NK-92 (cell line): ENCODE results near the gene FTO.

ENCODE experiments used
- DNase-seq: peaks from one replicate; lab custom pipeline; 2025; ENCODE audit not compliant: unreplicated experiment; lab: John Stamatoyannopoulos, UW

The FTO gene

DNA sequence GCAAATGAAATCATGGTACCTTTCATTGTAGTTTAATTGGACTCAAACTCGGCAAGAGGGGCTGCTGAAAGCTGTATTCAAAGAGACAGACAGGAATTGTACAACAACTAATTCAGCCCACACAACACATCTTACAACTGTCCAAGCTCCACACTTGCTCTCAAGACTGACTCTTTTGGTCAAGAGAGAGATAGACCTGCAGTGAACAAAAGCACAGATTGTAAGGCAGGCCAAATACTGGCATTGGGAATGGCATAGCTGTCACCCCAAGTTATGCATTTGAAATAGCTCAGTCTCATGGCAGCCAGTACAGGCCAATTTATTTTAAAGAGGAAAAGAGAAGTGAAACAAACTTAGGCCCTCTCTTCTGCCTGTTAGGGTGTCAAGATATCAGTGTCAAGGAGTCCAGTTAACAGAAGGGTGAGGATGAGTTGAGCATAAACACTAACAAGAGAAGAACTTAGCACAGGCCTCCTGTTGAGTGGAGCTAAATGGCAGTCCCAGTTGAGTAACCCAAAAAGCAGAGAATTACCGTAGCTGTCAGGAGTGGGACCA lies 366.9 kb downstream of the FTO start:
- DNase-seq, result no peak

DNA sequence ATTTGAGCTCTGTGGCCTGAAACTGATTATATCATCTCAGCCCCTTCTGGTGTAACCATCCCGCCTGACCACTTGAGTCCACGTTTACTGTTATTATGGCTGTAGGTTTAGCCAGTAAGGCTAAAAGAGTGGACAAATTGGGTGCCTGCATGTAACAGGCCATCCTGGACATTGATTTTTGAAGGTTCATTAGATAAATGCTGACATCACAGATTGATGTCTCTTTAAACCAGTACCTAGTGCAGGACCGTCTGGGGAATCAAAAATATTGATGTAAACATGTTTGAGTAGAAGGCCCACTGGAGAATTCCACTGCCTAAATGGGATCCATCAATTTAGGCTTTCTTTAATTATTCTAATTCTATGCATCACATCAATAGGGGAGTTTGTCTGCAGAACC lies 367.6 kb downstream of the FTO start:
- DNase-seq, result no peak

DNA sequence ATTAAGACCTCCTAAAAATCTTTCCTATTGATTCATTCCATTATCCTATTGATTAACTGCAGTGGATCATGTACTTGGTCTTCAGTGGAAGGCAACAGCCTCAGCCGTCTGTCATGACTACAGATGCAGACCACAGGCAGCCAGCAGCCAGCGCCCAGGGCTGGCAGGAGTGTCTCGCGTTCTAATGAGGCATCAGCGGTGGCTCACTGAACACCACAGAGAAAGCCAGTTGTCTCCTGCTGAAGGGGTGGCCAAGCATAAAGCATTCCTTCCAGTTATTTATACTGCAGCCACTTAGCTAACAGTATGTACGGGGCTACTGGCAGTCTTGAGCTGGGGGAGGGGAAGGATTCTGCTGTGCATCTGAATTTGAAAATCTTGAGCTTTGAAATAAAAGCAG lies 368.3 kb downstream of the FTO start:
- DNase-seq, result no peak

DNA sequence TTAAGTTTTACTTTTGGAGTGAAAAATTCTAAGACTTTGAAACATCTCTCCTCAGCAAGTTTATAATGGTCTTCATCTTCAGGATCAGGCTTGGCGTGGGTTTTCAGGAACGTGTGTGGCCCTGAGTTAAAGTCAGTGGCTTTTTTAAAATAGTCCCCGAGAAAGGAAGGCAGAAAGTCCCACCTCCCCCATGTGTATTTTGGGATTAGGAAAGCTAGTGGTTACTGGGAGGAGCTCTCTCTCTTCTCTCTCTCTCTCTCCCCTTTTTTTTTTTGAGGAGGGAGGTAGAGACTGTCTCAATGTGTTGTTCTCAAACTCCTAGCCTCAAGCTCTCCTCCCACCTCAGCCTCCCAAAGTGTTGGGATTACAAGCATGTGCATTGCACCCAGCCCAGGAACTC lies 369.4 kb downstream of the FTO start:
- DNase-seq, result no peak

DNA sequence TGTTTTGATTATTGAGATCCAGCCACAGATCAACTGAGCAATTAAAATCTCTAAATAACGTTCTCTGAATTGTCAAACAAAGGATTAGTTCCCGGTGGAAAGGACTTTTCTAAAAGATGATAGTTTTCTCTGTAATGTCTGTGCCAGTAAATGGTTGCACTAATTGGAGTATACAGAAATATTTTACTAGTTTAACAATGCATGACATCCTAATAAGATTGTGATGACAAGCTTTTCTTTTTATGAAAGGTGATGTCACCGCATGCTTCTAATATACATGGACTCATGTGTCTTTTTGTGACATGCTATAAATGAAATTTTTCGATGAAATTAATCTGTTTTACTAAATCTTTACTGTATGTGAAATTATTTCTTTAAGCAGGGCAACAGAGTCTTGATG lies 371.5 kb downstream of the FTO start:
- no peak for DNase-seq

DNA sequence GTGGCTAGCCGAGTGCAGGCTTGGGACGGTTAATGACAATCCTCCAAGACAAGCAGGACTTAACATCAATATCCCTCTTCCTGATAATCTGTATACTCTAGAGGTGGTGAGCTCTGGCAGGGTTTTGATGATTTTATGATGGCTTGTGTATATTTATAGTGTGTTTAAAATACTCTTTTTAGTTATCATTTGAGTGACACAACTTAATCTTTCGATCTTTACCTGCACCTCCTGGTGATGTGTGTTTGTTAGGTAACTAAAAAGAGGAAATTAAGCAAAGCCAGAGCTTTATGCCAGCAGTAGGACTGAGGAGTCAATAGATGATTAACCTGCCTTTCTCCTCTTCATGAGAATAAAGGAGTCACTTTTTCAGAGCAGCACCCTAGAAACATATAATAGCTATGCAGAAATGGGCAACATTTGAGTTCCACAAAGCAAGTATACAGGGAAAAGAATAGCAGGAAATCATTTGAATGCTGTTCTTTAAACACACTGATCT lies 372.1 kb downstream of the FTO start:
- no peak for DNase-seq

DNA sequence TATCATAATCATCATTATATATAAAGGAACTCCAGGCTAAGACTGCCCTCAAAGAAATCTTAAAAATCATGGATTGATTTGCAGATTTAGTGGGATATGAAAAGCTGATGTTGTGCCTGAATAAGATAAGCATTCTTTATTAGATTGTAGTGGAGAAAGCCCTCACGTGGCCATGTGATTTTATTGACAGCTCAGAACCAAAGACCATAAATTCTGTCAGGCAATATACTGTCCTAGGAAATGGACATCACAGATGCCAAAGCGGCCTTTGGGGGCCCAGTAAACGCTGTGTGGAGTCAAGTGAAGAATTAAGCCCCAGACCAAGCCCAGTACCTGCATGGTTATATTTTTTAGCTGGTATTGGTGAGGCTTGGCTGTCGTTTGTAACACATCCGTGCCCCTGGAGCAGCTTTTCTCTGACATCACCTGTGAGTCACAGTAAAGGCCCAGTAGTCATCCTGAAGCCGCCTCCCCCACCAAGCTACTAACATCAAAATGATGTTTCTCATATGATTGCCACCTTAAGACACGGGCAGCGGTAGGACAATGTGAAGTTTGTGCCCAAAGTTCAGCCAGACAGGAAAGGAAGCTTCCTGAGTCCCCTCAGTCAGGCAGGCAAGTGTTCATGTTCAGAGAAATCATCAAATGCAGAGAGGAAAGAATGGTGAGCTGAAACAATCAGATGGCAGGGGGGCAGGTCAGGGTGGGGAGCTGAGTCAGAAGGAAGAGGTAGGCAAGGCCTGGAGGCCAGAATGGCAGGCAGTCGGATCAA lies 373.3 kb downstream of the FTO start:
- DNase-seq, result no peak

DNA sequence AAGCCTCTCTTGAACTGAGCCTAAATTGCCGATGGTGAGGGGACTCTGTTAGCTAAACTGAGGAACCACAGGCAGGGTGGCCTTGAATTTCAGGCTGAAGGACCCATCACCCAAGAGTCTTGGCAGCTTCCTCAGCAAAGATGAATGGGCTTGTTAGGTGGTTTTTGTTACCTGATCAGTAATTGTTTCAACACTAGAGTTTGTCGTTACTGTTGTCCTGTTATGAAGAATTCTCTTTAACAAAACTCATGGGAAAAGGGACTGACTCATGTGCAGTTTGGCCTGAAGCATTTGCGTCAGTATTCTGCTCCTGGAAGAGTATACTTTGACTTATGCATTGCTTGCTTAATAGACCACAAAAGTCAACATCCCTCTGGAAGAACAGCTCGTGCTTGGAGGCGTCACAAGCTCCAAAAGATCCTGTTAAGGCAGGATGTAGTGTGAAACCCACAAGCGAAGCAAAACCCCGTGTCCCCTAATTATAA lies 376.6 kb downstream of the FTO start:
- DNase-seq, result no peak

DNA sequence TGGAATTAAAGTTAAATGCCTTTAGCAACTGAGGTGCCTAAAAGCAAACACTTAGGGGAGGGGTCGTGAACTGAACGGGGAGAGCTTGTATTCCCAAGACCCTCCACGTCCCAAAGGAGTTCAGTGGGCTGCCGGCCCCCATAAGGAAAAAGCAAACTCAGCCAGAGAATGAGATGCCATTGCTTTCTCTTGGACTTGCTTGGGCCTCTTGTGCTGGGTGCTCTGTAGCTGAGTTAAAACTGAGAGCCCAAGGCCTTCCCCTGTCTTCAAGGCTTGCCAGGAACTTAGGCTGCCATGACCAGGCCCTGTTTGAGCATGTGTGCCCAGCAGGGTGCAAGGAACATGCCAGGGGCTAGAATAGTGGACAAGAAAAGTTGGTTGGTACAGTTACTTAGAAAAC lies 382.8 kb downstream of the FTO start:
- no peak for DNase-seq

DNA sequence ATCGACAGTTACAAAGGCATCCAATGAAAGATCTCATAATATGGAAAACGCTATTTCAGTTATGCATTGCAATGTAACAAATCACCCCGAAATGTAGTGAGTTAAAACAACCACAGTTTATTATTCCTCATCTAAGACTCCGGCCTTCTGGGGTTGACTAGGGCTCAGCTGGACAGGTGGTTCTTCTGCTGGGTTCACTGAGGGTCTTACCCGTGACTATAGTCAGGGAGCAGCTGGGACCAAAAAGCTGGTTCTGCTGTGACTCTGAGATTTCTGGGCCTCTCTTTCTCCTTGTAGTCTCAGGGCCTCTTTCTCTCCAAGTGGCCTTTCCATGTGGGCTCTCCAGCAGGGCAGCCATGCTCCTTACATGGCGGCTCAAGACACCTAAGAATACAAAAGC lies 386.6 kb downstream of the FTO start:
- no peak for DNase-seq

DNA sequence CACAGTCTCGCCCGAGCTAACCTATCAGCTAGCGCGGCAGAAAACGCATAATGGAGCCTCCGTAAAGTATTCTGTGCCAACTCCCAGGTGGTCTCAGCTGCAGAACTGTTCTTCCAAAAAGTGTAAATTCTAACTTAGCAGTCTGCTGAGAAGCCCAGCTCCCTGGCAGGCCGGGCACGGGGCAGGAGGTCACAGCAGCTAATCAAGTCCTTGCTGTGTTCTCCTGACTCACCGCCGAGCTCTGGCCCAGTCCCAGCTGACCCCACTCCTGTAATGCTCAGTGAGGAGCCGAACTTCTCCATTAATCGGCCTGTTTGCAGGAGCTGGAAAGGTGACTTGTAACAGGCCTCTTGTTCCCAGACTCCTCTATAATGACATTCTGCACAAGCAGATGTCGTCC lies 389.3 kb downstream of the FTO start:
- no peak for DNase-seq

DNA sequence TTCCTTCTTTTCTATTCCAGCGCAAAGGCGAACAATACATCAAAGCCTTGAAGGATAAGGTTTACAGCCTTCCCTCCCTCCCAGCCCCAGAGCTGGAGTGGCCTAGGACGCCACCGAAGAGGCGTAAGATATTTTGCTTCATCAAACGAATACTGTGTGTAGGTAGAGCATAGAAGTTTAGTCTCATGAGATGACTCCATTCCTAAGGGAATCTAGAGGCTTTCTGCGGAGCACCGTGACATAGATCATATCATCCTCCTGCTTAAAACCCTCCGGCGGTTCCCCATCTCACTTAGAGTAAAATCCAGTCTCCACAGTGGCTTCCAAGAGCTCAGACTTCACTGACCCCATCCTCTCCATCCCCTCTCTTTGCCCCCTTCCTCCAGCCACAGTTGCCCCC lies 390.7 kb downstream of the FTO start:
- DNase-seq, result no peak

DNA sequence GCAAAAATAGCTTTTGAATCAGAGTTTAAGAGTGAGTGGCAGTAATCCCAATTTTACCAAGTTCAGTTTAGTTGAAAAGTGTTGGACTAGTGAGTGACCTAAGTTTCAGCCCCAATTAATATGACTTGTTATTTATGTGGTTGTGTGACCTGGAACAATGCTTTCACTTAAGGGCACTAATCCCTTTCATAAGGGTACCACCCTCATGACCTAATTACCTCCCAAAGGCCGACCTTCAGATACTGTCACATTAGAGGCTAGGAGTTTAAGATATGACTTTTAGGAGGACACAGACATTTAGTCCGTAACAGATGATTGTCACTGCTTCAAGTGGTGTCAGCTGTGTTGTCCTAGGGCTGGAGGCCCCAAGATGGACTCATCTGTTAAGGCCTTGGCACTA lies 392.7 kb downstream of the FTO start:
- no peak for DNase-seq

DNA sequence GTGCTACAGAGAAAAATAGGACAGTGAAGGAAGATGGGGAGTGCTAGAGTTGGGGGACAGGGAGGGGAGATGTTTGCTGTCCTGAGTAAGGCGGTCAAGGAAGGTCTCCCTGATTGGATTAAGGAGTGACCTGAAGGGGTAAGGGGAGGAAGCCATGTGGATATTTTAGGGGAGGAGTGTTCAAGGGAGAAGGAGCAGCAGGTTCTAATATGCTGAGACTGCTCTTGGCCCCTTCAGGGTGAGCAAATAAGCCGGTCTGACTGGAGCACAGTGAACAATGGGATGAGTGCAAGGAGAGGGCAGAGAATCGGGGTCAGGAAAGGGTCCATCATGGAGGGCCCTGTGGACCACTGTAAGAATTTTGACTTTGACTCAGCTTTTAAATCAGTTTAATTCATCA lies 393.8 kb downstream of the FTO start:
- no peak for DNase-seq

DNA sequence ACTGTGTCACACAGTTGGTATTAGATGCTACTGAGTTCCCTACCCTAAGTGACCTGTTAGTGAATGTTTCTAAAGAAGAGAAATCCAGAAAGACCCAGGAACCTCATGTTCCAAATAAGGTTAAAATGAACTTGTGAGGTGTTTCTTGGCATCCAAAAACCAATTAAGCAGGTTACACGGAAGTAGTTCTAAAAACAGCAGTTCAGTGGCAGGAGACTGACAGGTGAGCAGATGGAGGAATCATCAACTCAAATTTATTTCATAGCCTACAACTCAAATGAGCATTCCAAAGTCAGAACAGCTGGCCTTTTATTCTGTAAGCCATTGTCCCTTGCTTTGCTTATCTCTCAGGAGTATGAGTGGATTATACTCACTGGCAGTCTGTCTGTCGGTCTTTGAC lies 394.3 kb downstream of the FTO start:
- DNase-seq, result no peak

DNA sequence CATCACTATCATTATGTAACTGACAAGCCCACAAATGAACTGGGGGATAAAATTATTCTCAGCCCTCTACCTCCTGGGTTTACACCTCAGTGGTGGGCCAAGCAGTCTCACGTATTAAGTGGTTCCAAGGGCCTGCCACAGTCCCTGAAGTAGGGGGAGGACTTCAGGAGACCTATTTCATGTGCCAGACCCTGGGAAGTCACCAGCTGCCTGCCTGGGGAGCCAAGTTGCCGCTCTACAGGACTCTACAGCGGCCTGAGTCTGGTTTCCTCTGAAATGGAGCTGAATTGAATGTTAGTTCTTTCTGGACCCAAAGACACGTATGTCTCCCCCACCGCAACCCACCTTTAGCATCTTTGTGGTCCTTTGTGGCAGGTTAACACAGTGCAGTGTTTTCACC lies 395.7 kb downstream of the FTO start:
- DNase-seq, result no peak

DNA sequence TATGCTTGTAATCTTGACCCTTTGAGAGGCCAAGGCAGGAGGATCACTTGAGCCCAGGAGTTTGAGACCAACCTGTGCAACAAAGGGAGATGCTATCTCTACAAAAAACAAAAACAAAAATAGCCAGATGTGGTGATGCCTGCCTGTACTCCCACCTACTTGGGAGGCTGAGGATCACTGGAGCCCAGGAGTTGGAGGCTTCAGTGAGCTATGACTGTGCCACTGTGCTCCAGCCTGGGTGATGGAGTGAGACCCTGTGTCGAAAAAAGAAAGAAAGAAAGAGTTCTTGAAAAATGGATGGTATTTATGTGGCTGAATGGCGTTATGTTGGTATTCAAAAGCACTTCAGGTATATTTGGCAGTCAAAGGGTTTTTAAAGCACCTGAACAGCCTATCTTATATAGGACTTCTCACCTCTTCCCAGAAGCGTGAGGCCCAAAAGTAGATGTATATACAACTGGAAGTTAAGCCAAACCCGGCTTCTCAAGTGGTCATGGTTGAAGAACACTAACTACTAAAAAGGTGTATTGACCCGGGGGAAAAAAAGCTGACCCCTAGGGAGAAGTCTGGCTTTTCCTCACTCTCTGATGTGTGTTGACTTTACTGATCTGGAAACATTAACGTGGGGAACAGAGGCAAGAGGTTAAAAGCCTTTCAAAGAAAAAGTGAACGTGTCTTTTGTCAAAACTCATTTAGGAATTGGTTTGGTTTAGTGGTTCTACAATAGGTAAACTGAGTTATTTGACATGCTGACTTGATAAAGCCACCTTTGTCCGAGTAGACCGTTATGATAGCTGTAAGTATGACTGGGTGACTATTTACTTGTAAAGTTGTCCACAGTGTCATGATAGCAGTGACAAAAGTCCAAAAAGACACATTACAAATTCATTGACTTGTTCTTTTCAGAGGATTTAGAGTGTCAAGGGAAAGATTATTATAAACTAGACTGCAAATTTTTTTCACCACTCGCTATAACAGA lies 399.2 kb downstream of the FTO start:
- no peak for DNase-seq

DNA sequence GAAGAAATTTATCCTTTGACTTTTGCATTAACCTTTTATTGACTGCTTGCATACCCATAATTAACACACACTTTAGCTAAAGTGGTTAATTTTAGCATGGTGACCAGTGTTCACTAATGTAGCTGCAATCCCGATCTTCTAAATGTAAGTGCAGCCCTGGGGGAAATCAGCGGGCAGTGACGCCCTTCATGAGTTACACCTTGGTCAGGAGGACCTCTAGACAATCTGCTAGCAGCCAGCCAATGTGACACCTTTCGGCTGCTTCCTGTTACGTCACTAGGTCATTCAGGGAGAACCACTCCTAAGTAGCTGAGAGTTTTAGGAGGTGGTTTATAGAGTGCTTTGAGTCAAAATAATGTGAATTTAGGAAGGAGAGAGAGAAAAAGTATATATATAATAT lies 402.1 kb downstream of the FTO start:
- no peak for DNase-seq

DNA sequence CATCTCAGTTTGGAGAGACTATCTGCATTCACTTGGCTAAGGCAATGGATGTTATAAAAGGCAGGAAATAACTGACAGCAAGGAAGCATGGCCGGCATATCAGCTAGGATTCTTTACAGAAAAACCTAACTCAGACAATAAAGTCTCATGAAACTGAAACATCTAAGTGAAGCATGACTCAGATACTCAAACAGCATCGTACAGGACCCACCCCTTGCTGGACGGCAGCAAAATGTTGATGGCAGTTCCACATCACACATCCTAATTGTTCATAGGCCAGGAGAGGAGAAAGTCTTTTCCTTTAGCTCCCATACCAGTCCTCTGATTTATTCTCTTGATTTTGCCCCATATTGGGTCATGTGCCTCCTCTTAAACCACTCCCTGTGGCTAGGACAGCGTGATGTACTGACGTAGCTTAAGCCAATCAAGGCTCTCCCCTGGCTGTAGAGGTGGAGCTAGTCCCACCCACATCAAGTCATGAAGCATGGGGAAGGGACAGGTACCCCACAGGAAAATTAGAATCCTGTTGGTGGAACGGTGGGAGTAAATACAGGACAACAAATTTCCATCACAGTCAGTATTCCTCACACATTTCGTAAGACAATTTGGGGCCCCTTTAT lies 403.7 kb downstream of the FTO start:
- DNase-seq, result no peak

DNA sequence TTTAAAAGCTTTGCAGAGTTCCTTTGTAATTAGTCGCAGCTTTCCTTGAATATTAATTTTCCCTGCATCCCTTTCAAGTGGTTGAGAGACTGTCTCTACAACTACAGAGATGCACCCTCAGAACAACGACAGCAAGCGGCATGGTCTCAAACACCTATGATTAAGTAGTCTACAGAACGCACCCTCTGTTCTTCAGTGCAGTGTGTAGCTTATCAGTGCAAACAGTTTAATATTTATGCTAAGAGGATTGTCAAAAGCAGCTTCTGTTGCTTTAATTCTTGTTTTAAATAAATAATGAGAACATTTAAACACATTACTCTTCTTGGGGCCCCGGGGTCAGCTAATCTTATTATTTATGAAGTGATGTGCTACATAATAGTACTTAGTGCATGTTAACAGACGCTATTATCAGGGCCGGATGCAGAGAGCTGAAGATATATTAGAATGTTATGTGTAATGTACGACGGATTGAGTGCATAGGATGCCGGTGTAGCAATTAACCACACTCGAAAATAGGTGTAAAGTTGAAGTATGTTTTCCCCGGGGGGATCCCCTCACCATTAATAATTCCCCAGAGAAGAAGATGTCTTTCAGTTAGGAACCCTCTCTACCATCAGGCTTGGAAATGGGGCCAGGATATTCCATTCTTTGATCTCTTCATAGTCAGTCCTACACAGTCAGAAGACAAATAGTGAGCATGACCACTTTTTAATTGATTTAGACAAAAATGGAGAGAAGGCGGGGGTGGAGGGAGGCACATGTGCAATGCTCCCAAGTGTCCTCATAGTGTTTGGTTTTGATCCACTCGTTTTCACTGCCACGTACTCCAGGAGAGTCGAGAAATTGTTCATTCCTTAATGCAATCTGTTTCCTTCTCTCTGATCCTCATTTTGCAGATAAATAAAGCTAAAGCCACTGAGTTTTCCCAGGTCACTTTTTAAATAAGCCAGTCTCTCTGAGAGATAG lies 406.3 kb downstream of the FTO start:
- no peak for DNase-seq
